AG09319 (cell line): Measurements from ENCODE around the gene PTPRS.
"Not testable (repeated sequence)": the region's sequence is repeated elsewhere in the genome, so short reads cannot be mapped to it uniquely, and the experiment has no call there.

Source experiments
- DNase-seq: peaks from one replicate; pipeline ENCODE4 v3.0.0-alpha.2; 2010; ENCODE audit warnings: low read depth; ENCODE audit errors: extremely low read depth
- CTCF ChIP-seq: IDR thresholded peaks from 2 replicates; pipeline ENCODE4 v1.5.1; 2011; ENCODE audit warnings: low read depth, mild to moderate bottlenecking, inconsistent platforms, low read length, moderate library complexity

PTPRS gene

GRCh38 chr19:5372572-5373200 lies 32.1 kb upstream of the PTPRS start:
- no peak for TF ChIP-seq CTCF
- no peak for DNase-seq

GRCh38 chr19:5369962-5370367 lies 29.4 kb upstream of the PTPRS start:
- TF ChIP-seq CTCF = peak; percentile 54
- DNase-seq = no peak

GRCh38 chr19:5369304-5369703 lies 28.7 kb upstream of the PTPRS start:
- no peak for DNase-seq
- TF ChIP-seq CTCF = no peak

GRCh38 chr19:5367530-5368133 lies 27.0 kb upstream of the PTPRS start:
- TF ChIP-seq CTCF = no peak
- no peak for DNase-seq

GRCh38 chr19:5365905-5366304 lies 25.3 kb upstream of the PTPRS start:
- DNase-seq = no peak

GRCh38 chr19:5364674-5365073 lies 24.1 kb upstream of the PTPRS start:
- DNase-seq = no peak
- TF ChIP-seq CTCF = no peak

More at GRCh38 chr19:5365905-5366304, 25.3 kb upstream of the PTPRS start:
- TF ChIP-seq CTCF = no peak

GRCh38 chr19:5361839-5362238 lies 21.2 kb upstream of the PTPRS start:
- DNase-seq = not testable (repeated sequence)

- no peak for TF ChIP-seq CTCF
- no peak for DNase-seq
These were observed 20.8 kb upstream of the PTPRS start for GRCh38 chr19:5361407-5361806.
